Dedifferentiated amniotic fluid mesenchymal stem cell (primary cell): Measurements from ENCODE around the gene ALK.

Experiments
- DNase-seq: peaks from one replicate; pipeline ENCODE4 v3.0.0-alpha.2; 2016; ENCODE audit errors: extremely low spot score

ALK gene

DNA sequence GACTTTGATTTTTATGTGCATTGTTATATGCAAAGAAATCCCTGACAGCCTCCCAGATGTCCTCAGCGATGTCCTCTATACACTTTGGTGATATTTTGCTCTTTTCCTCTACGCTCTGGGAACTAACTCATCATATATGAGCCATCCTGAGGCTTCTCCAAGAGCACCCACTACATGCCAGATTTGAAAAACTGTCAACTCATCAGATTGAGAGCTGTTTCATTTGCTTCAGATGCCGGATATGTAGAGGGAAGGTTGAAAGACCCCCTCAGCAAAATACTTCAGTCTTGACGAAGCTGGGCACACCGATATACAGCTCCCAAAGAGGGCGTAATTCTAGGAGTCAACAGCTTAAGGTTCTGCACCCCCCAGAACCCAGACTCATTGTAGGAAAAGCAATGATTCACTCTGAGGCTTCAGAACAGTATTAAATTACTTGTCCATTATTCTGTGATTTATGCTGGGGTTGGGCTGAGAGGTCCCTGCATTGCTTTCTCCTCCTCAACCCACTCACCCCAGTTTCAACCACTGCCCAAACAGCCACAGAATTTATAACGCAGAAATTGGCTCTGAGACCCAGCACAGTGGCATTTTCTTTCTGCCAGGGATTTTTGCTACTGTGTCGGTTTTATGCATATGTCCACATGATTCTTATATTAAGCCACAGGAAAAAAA is 341.8 kb downstream of the ALK start:
- no peak for DNase-seq

- DNase-seq = no peak
Measured at GRCh38 chr2:29578084-29578598, 343.2 kb downstream of the ALK start.

- no peak for DNase-seq
Measured at GRCh38 chr2:29576231-29576630, 345.2 kb downstream of the ALK start.

- no peak for DNase-seq
Measured at GRCh38 chr2:29575370-29575890, 346.0 kb downstream of the ALK start.

DNA sequence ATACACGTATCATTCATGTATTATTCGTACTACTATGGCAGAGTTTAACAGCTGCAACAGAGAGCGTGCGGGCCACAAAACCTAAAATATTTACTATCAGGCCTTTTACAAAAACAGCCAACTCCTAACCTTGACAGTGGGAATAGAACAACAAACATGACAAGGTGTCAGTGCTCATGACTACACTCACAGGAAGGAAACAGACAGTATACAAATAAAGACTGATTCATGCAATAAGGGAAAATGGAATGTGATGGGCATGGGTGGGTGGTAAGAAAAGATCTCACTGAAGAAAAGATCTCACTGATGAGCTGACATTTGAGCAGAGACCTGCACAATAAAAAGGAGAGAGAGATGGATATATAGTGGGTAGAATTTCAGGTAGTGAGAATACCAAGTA is 347.8 kb downstream of the ALK start:
- DNase-seq = no peak

- DNase-seq = no peak
Measured at GRCh38 chr2:29573147-29573546, 348.2 kb downstream of the ALK start.

DNA sequence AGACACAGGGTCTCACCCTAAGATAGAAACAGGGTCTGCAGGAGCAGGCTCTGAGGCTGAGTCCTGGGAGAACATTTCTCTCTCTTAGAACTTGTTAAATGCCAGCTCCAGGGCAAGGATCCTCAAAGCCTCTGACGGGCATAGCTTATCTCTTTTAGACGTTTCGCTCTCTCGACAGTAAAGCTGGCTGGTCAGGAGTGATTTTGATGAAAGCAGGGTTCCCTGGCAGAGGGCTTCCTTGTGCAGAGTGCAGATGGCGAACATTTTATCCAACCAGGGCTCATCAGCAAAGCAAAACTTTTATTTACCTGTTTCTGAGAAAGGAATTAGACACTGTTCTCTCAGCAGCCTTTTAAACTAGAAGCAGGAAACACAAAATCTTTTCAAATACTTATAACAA is 350.8 kb downstream of the ALK start:
- no peak for DNase-seq

GRCh38 chr2:29567906-29568520 is 353.4 kb downstream of the ALK start:
- DNase-seq = no peak

DNA sequence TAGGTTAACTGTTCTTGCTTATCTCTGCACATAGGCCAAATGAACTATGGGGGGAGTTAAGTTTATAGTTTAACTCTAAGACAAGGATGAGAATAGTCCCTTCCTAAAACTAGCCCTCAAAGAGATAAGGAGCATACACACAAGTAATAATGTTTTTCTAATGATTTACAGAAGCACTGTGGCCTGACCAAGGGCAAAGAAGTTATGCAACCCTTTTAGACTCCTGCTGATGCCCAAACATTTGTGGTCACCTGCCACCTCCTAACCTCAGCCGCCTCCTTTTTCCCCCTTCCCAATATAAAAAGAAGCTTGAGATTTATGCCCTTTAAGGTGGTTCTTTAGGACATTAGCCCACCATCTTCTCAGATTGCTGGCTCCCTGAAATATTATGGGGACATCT is 357.7 kb downstream of the ALK start:
- DNase-seq = no peak

GRCh38 chr2:29562896-29563295 is 358.5 kb downstream of the ALK start:
- DNase-seq = no peak

- DNase-seq = no peak
Measured at GRCh38 chr2:29562319-29562718, 359.1 kb downstream of the ALK start.

DNA sequence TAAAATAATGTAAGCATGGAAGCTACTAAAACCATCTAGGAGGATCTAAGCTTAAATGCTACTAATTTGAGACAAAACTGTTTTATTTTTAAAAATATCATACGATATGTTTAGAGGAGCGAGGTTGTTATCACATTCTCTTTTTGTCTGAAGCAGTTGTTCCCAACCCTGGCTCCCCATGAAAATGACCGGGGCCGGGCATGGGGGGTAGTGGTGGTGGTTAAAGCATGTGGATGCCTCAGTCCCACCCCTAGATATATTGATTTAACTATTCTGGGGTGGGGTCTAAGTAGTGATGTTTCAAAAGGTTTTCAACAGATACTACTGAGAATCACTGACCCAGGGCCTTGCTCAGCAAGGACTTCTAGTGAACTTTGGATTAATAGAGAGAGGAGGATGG is 359.8 kb downstream of the ALK start:
- DNase-seq = no peak

- no peak for DNase-seq
Measured at GRCh38 chr2:29561181-29561580, 360.2 kb downstream of the ALK start.

DNA sequence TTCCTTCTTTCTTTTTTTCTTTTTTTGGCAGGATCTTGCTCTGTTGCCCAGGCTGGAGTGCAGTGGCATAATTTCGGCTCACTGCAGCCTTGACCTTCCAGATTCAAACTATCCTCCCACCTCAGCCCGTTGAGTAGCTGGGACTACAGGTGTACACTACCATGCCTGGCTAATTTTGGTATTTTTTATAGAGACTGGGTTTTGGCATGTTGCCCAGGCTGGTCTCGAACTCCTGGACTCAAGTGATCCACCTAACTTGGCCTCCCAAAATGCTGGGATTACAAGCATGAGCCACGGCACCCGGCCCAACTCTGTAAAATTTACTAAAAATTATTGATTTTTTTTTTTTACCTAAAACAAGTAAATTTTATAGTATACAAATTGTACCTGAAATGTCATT is 360.8 kb downstream of the ALK start:
- no peak for DNase-seq

DNA sequence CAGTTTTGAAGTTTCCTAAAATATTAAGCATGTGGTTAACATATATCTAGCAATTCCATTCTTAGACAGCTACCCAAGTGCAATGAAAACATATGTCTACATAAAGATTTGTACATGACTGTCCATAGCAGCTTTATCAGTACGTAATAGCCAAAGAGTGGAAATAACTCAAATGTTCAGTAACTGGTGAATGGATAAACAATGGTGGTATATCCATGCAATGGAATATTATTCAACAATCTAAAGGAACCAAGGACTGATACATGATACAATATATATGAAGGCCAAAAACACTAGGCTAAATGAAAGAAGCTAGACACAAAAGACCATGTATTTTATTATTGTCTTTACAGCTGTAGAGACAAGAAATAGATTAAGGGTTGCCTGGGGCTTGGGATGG is 361.4 kb downstream of the ALK start:
- DNase-seq = no peak

- no peak for DNase-seq
Measured at GRCh38 chr2:29559578-29559977, 361.8 kb downstream of the ALK start.

DNA sequence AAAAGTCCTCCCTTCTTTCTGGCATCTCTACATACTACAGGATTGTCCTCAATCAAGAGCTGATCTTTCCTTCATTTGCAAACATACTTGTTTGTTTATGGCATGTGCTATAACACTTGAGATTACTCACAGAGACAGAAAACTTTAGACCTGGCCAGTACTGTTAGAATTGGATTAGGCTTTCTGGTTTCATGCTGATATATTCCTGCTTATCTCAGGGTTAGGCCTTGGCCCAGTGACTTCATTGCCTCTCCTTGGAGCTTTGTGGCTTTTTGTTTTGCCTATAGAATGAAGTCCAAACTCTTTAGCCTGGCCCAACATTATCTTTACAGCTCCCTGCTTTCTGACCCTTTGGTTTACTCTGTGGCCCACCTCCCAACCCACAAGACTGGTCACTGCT is 363.3 kb downstream of the ALK start:
- no peak for DNase-seq

DNA sequence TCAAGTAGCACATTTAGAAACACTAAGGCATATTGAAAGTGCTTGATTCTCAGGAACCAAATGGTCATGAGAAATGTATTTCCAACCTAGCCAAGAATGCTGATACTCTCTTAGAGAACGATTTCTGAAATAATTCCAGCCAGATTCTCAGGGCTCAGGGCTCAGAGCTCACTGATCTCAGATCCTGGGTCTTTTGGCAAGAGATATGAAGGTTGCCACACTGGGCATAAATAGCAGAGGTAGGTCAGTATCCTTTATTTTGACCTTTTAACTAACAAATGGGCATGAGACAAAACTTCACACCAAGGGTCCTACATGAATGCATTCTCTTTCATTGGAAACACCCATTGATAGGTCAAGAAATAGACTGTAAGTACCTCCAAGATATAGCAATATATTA is 364.1 kb downstream of the ALK start:
- DNase-seq = no peak

- no peak for DNase-seq
Measured at GRCh38 chr2:29549069-29549380, 372.4 kb downstream of the ALK start.

- no peak for DNase-seq
Measured at GRCh38 chr2:29544917-29545316, 376.5 kb downstream of the ALK start.

DNA sequence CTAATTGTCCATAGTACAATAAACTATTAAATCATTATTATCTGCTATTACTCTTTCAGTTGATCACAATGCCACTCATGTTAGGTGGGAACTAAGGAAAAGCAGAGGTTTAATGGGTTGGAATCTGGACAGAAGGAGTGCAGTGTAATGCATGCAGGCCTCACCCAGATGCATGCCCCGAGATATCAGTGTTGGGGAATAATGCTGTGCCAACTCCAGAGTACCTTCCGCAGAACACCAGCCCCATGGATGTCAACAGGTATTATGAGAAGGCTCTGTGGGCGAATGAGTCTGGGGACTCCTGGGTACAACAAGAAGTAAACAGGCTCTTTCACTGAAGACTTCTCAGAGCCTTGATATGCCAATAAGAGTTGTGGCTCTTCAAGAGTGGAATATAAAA is 377.4 kb downstream of the ALK start:
- DNase-seq = no peak

- no peak for DNase-seq
Measured at GRCh38 chr2:29535188-29535587, 386.2 kb downstream of the ALK start.

- DNase-seq = no peak
Measured at GRCh38 chr2:29532436-29532835, 388.9 kb downstream of the ALK start.

GRCh38 chr2:29531626-29532025 is 389.8 kb downstream of the ALK start:
- DNase-seq = no peak
